Measurements from ENCODE around the gene APLP2.

DNA sequence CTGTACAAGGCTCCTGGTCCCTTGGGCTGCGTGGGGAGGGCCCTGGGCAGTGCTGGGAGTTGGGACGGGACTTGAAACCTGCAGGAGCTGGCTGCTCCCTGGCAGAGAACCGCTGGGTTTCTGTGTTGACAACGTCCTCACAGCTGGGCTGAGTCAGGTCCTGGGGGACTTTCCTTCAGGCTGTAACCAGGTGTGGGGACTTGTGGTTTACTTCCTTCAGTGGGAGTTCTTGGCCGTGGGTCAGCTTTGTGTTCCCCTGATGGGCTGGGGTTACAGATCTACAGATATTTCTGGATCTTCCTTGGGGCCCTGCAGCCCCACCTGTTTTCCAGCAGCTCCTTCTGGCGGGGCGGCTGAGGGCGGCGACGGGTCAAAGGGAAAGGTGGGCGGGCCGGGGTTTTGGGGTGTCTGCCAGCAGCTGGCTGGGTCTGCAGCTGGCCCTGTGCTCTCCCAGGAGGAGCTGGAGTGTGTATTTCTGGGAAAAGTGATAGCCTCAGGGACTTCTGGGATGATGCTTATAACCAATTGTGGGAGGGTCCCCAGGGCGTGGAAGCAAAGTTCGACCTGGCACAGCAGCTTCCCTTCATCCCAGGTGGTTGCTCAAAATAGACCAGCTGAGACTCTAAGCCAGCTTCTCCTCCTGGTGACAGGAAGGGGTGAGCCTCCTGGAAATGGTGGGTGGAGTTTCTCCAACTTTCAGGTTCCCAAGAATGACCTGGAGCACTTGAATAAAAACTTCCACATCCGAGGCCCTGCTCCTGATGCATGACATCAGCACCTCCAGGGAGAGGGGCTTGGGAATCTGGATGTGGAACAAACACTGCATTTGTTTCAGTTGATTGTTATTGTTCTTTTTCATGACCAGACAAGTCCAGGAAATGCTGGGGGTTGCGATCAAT, 109.0 kb downstream of the APLP2 start:
- TF ChIP-seq POLR2AphosphoS5 (IDR thresholded peaks at IDR 0.05; ENCODE audit: borderline replicate concordance, low read depth, low read length) (no peak), EZH2 (IDR thresholded peaks at IDR 0.05) (no peak)

Data from SK-N-MC (cell line).